Esophagus squamous epithelium (tissue), 5 donors: ENCODE measurements around the gene OLFML1. TPM values are rescaled to one million over a fixed set of nuclear protein-coding genes. Genes with fewer than 3 reads are reported as not detected.
A peak's percentile ranks its signal among the peaks of the same experiment; 100 is the strongest.

Source experiments
- DNase-seq: peaks from one replicate; lab custom pipeline; 2025; lab: John Stamatoyannopoulos, UW
- H3K27ac ChIP-seq, 4 donors: fragments of 200-600 bp; sonication (generic); one replicate each; pipeline ENCODE4 v1.5.1; 2016 to 2019; ENCODE audit warnings: mild to moderate bottlenecking in 1 of 4
- H3K27me3 ChIP-seq, 4 donors: fragments of 200-600 bp; sonication (generic); 1 replicate in 3 of 4; 2 replicates in 1 of 4; pipeline versions ENCODE4 v1.5.1 to v1.6.0; 2017 to 2021; ENCODE audit warnings: antibody characterized with exemption in 1 of 4
- H3K36me3 ChIP-seq, 3 donors: fragments of 200-600 bp; sonication (generic); one replicate each; pipeline ENCODE4 v1.5.1; 2016 to 2019
- H3K4me1 ChIP-seq, 3 donors: fragments of 200-600 bp; sonication (generic); one replicate each; pipeline ENCODE4 v1.5.1; 2017 to 2019
- H3K4me3 ChIP-seq, 4 donors: fragments of 200-600 bp; sonication (generic); 1 replicate in 3 of 4; 2 replicates in 1 of 4; pipeline ENCODE4 v1.5.1; 2016 to 2019; ENCODE audit warnings: mild to moderate bottlenecking in 2 of 4, moderate library complexity in 1 of 4
- H3K9me3 ChIP-seq, 3 donors: fragments of 200-600 bp; sonication (generic); one replicate each; pipeline ENCODE4 v1.5.1; 2016 to 2019
- CTCF ChIP-seq, 6 experiments: fragments of 450-650 bp in 4 of 6; fragments of 200-600 bp in 2 of 6; sonication (generic) in 2 of 6; IDR thresholded peaks; one replicate each; pipeline ENCODE4 v1.5.1; 2016 to 2019; ENCODE audit warnings: antibody characterized with exemption in 6 of 6, mild to moderate bottlenecking in 4 of 6, moderate library complexity in 4 of 6
- POLR2A ChIP-seq, 4 donors: fragments of 450-650 bp; IDR thresholded peaks; one replicate each; pipeline ENCODE4 v1.6.1; 2017; ENCODE audit warnings: antibody characterized with exemption in 4 of 4, mild to moderate bottlenecking in 4 of 4, moderate library complexity in 3 of 4
- WGBS, 2 donors: methylation state at CpG; one replicate each; pipeline ENCODE4 v1.1.5; 2018; 5-methylcytosine and 5-hydroxymethylcytosine counted together
- intact Hi-C: fragments of 100-400 bp; cut with DNase I; formaldehyde crosslinking; loops from one replicate; pipeline ENCODE4 v1.15.0; 2022
- total RNA-seq, 4 donors: library from RNA; depleted of rRNA; stranded (reverse); fragments of >200 nt; gene quantifications; one replicate each; pipeline ENCODE4 v1.1.0, GENCODE V29; 2016
- donor health status: DM: yes; HTN: yes; CAD: no.

OLFML1 gene
- total RNA-seq, 4 donors from 2014 or later: 0.35 to 6.3 (median 2.4) TPM; not detected in 1

GRCh38 chr11:7522121-7522520 is 36.8 kb downstream of the OLFML1 start:
- TF ChIP-seq POLR2A (IDR thresholded peaks at IDR 0.05): no peak
- TF ChIP-seq CTCF (IDR thresholded peaks at IDR 0.05): no peak
- peak overlapping the region in 2 of 4 donors; percentile 6 to 61 for H3K27ac ChIP-seq
- WGBS, 2 donors: 67% methylated on average over 4 of the region's 4 CpGs
- H3K36me3 ChIP-seq: no peaks in the 10 kb centered on the region
- H3K9me3 ChIP-seq: no peaks in the 10 kb centered on the region
- H3K27me3 ChIP-seq: no peaks in the 10 kb centered on the region
- H3K4me1 ChIP-seq: peaks cover 18 to 52% (median 22%) of the 10 kb centered on the region in 3 donors
- DNase-seq: no peak
- intact Hi-C loops: no loop called here
- no peak overlapping the region for H3K4me3 ChIP-seq

GRCh38 chr11:7522546-7522945 is 37.2 kb downstream of the OLFML1 start:
- TF ChIP-seq POLR2A (IDR thresholded peaks at IDR 0.05) (no peak), CTCF (IDR thresholded peaks at IDR 0.05) (no peak)
- Histone ChIP-seq H3K27ac (no peak overlapping the region), H3K4me3 (no peak overlapping the region), H3K9me3 (no peaks in the 10 kb centered on the region), H3K4me1 (peaks cover 18 to 54% (median 22%) of the 10 kb centered on the region in 3 donors), H3K27me3 (no peaks in the 10 kb centered on the region), H3K36me3 (no peaks in the 10 kb centered on the region)
- WGBS, 2 donors: 89 to 90% methylated on average over 4 of the region's 4 CpGs
- intact Hi-C loops: no loop called here
- no peak for DNase-seq

DNA sequence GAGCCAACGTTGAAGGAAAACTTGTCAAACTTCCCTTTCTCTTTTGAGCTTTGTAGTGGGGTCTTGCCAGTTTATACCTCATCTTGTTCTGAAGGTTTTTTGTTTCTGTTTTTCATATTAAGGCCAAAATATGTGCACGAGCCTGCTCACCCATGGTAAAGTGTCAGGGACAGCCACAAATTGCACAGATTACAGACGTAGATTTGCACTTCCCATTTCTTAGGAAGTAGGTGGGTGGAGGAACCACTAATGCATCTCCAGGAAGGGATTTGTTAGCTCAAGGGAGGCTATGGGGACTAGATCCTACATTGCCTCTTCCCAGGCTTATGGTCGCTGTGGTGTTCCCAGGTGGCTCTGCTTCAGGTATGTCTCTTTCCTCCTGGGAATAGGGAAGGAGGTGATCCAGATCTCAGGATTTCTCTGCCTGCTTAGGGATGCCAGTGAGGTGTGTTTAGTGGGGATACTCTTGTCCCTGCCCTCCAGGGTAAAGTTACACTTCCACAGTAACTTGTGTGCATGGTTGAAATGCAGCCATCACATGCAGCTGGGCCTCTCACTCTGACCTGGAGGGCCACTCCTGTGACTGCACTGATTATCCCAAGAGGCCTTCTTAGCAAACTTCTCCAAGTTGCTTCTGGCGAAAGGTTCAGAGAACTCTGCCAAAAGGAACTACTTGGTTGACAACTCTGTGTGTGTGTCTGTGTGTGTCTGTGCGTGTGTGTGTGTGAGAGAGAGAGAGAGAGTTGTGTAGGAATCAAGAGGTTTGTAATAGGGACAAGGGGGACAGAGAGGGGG is 38.3 kb downstream of the OLFML1 start:
- H3K4me3 ChIP-seq: no peak overlapping the region
- TF ChIP-seq POLR2A (IDR thresholded peaks at IDR 0.05) (no peak), CTCF (IDR thresholded peaks at IDR 0.05) (no peak)
- intact Hi-C loops: no loop called here
- H3K27ac ChIP-seq: peak overlapping the region in 1 of 4 donors; percentile 55
- H3K4me1 ChIP-seq: peaks cover 18 to 65% (median 22%) of the 10 kb centered on the region in 3 donors
- no peaks in the 10 kb centered on the region for H3K36me3 ChIP-seq
- no peak for DNase-seq
- no peaks in the 10 kb centered on the region for H3K9me3 ChIP-seq
- WGBS, 2 donors: 55 to 70% methylated on average over 4 of the region's 6 CpGs
- no peaks in the 10 kb centered on the region for H3K27me3 ChIP-seq

GRCh38 chr11:7524462-7525235 is 39.3 kb downstream of the OLFML1 start:
- 44 to 60% methylated on average over 5 to 6 of the region's 6 CpGs for WGBS, 2 donors
- H3K27ac ChIP-seq: peak overlapping the region in 3 of 4 donors; percentile 20 to 63 (median 55)

More at GRCh38 chr11:7524462-7525235, 39.3 kb downstream of the OLFML1 start:
- H3K4me1 ChIP-seq: peaks cover 18 to 75% (median 22%) of the 10 kb centered on the region in 3 donors
- H3K9me3 ChIP-seq: no peaks in the 10 kb centered on the region
- TF ChIP-seq POLR2A (IDR thresholded peaks at IDR 0.05) (no peak), CTCF (IDR thresholded peaks at IDR 0.05) (no peak)
- H3K27me3 ChIP-seq: no peaks in the 10 kb centered on the region
- intact Hi-C loops: no loop called here
- peak overlapping the region in 1 of 4 donors; percentile 37 for H3K4me3 ChIP-seq
- H3K36me3 ChIP-seq: no peaks in the 10 kb centered on the region
- DNase-seq: no peak
